Measurements from ENCODE around the gene KLRB1.

DNA sequence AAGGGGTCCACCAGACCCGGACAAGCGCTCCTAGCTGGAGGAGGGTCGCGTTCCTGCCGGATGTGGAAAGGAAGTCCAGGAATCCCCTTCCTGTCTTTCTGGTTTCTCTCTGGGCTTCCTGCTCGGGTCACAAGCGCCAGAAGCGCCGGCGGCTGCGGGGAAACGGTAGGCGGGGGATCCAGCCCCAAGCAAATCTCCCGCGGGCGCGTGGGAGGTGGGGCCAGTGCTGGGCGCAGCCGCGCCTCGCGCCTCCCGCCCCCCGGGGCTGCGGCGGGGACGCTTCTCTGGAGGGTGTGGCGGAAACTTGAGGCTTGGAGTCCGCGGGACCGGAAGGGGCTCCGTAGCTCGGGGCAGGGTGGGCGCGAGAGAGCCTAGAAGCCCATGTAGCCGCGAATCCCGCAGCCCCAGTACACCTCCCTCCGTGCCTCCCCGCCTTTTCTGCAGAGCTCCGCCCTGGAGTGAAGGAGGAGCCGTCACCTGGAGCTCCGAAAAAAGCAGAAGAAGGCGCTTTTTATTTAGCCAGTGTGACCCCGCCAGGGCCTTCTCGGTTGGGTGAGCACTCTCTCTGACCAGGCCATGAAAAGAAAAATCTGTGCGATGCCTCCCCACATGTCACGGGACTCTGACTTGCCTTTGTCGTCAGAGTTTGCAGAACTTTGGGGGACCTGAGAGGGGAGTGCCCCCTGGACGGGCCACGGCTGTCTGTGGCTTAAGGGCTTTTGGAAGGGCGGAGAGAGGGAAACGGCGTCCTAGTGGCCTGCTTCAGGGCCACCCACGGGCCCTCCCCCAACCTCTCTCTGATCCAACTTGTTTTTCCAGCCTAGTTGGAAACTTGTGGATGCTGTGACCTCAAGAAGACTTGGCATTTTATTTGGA is 40.3 kb upstream of the KLRB1 start:
- TF ChIP-seq, protein P1, sequence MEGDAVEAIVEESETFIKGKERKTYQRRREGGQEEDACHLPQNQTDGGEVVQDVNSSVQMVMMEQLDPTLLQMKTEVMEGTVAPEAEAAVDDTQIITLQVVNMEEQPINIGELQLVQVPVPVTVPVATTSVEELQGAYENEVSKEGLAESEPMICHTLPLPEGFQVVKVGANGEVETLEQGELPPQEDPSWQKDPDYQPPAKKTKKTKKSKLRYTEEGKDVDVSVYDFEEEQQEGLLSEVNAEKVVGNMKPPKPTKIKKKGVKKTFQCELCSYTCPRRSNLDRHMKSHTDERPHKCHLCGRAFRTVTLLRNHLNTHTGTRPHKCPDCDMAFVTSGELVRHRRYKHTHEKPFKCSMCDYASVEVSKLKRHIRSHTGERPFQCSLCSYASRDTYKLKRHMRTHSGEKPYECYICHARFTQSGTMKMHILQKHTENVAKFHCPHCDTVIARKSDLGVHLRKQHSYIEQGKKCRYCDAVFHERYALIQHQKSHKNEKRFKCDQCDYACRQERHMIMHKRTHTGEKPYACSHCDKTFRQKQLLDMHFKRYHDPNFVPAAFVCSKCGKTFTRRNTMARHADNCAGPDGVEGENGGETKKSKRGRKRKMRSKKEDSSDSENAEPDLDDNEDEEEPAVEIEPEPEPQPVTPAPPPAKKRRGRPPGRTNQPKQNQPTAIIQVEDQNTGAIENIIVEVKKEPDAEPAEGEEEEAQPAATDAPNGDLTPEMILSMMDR (IDR thresholded peaks at IDR 0.05; ENCODE audit: low read depth, low read length) = no peak
- TF ChIP-seq POLR2A (IDR thresholded peaks at IDR 0.05; ENCODE audit: extremely low read depth, insufficient read length) (peak; percentile 82), MYC (IDR thresholded peaks at IDR 0.05; ENCODE audit: low read depth, low read length) (no peak; the same call in 1 of the 2 replicates)
- TF ChIP-seq, protein P2, sequence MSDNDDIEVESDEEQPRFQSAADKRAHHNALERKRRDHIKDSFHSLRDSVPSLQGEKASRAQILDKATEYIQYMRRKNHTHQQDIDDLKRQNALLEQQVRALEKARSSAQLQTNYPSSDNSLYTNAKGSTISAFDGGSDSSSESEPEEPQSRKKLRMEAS (IDR thresholded peaks at IDR 0.05; ENCODE audit: low read depth, low read length) = peak; percentile 52

Data from NB4 (cell line).